HG03460 (cell line): ENCODE data around the gene RET.

Source experiments
- ATAC-seq: cut with Tn5 transposase; IDR thresholded peaks from one replicate; pipeline ENCODE4 v1.9.1; 2021; ENCODE audit not compliant: unreplicated experiment

The RET gene

DNA sequence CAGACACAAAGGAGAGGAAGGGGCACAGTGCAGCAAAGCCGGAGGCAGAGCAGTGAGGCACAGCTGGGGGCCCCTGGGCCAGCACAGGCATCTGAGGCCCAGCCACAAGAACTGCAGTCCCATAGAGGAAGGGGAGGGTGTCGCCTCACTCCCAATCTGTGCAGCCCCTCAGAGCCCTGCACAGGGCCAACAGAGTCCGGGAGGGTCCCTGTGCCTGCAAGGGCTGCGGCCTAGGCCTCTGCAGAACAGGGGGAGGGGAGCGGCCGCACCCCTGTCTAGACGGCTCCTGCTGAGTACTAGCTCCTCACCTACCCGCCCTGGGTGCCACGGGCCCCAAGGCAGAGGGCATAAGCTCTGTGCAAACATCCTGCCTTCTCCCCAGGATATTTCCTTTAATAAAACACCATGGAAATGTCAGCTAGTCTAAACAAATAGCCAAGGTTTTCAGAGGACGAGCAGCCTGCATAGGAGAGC is 32.4 kb upstream of the RET start:
- ATAC-seq: no peak

DNA sequence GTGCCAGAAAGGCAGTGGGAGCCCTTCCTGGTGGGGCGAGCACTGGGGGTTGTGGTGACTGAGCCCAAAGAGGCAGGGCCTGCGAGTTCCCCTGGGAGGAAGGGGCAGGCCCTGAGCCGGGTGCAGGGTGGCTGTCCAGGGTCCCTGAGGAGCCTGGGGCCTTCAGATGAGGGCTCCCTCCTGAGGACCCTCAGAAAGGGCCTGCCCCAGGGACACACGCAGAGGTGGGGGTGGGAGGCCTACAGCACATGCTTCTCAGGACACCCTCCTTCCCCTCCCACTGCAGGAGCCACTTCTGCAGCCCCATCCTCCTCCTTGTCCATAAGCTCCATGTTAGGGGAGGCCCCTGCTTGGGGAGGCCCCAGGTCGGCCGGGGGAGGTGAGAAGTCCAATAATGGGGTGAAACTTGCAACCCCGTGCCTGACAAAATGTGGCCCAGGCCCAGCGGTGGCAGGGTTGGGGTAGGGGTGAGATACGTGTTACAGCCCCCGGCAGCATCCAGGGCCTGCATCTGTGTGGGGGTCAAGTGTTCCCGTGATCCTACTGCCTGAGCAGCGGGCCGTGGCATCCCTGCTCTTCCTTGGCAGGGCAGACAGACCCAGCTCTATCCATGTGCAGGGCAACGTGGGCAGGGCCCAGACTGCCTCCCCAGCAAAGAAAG is 31.8 kb upstream of the RET start:
- ATAC-seq: no peak

DNA sequence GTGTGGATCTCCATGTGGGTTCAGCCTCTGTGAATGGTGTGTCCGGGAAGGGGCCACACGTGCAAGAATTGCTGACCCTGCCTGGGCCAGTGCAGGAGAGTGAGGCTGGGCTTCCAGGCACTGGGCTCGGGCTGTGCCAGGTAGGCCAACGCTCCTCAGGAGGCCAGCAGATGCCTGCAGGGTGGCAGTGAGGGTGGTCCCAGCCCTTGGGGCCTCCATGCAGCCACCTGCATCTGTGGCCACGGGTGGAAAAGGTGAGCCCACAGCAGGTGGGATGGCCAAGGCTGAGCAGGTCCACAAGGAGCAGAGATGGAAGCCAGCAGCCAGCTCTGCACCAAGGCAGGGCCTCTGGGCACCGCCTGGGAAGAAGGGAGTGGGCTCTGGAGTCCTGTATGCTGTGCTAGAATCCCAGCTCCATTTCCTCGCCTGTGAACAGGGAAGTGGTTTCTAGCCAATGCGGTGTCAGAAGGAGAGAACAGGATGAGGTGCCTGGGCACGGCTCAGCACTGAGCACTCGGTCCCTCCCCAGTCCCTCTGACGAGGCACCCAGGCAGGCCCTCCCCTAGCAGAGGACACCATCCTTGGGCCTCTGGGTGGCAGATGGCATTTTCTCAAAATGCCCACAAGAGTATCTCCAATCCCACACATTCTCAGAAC is 31.1 kb upstream of the RET start:
- no peak for ATAC-seq

- ATAC-seq: no peak
Measured at GRCh38 chr10:43046288-43046991, 30.4 kb upstream of the RET start.

GRCh38 chr10:43047288-43047970 is 29.4 kb upstream of the RET start:
- no peak for ATAC-seq

GRCh38 chr10:43048301-43049051 is 28.4 kb upstream of the RET start:
- no peak for ATAC-seq

DNA sequence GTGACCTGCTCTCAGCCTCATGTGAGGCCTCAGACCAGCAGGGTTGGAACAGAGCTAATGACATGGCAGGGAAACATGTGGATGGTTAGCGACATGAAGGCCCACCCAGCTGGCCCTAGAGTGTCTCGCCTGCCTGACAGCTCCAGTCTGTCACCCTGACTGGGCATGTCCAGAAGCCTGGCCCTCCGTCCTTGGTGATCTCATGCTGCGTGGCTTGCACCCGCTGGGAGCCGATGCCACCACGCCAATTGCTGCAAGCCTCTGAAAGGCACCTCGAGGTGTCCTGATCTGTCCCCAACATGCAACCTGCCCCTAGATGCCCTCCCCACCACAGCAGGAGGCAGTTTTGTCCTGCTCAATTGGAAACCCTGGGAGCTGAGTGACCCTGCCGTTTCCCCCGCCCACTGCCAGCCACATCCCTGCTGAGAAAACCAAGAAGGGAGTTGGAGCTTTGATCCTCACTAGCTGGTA is 27.8 kb upstream of the RET start:
- ATAC-seq: no peak

GRCh38 chr10:43050011-43050410 is 26.9 kb upstream of the RET start:
- no peak for ATAC-seq

DNA sequence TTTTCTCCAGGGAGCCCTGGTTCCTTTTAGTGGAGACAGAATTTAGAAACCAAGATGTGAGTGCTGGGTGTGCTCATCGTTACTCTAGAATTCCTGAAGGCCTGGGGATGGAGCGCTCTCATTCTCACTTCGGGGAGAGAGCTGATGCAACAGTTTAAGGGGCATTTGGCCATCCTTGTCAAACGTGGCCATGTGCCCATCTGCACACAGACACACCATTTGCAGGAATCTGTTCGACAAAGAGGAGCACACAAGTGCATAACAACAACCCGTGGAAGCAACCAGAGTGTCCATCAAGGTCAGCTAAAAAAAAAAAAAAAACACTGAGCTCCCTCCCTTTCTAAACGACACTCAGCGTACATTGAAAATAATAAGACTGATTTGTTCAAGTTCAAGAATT is 23.0 kb upstream of the RET start:
- ATAC-seq: no peak

DNA sequence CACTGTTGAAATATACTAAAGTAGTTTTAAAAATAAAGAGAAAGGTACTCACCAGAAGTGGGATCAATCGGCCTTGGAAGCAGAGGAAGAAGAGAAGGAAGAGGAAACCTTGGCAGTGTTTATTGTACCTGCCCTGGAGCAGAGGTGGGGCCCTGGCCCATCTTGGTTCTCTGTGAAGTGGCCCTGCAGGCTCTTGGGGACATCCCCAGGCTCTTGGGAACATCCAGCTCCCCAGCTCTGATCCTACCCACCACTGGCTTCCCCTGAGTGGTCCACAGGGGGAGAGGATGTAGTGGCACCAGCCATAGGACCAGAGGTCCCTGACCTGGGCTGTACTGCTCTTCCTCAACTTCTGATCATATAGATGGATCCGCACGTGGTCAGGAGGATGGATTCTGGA is 22.3 kb upstream of the RET start:
- no peak for ATAC-seq

DNA sequence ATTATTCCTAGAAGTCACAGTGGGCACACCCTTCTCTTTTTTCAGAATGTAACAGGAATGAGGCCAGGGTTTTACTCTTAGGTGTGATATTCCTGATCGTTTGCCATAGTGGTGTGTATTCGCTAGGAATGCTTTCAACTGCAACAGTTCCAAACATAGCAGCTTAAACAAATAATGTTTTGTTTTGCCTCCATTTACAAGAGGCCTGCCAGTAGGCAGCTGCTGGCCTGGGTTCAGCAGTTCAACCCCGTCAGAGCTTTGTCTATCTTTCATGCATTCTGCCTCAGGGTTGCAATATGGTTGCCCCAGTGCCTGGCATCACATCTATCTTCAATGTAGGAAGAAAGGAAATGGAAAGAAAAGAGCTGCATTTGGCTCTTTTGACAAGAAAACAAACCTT is 21.7 kb upstream of the RET start:
- ATAC-seq: no peak

GRCh38 chr10:43055991-43056567 is 20.8 kb upstream of the RET start:
- no peak for ATAC-seq

DNA sequence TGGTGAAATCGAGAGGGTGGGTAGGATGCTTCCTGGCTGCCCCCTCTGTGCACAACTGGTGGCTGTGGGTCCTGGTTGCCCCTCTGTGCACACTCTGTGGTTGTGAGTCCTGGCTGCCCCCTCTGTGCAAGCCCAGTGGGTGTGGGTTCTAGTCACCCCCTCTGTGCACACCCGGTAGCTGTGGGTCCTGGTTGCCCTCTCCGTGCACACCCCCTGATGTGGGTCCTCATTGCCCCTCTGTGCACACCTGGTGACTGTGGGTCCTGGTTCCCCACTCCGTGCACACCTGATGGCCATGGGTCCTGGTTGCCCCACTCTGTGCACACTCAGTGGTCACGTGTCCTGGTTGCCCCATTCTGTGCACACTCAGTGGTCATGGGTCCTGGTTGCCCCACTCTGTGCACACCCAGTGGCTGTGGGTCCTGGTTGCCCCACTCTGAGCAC is 20.3 kb upstream of the RET start:
- ATAC-seq: no peak

DNA sequence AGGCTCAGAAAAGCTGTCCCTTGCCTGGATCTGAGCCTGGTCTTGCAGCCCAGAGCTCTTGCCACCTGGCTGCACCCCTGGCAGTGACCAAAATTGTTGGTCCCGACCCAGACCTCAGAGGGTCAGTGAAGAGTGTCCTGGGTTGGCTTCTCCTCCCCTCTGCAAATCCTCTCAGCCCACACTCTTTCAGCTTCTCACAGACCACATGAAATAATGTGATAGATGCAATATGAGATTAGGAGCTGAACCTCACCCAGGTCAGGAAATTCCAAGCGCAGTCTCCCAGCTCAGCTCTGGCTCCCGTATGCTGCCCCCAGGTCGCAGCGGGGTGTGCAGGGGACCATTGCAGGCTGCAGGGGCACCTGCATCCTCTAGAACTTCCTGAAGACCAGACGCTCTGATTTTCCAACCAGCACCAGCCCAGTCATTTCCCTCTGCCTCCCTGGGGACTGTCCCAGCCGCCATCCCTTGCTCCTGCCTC is 19.6 kb upstream of the RET start:
- ATAC-seq: no peak

DNA sequence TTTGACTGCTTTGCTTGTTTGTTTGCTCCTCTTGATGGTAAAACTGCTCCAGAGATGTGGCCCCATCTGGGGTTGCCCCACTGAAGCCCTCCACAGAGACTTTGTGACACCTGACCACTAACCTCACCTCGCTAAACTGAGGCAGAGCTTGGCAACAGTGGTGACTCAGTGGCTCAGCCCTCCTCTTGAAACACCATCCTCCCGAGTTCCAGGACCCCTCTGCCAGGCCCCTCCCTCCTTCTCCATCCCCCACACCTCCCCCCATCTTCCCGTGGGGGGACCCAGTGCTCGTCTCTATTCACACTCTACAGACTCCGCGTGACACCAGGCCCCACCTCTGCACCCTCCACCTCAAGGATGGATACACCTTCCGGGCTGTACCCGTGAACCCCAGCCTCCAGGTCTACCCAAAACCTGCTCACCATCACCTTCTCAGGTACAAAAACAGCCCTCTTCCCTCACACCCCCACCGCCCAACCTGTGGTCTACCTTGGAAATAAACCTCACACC is 19.0 kb upstream of the RET start:
- ATAC-seq: no peak

DNA sequence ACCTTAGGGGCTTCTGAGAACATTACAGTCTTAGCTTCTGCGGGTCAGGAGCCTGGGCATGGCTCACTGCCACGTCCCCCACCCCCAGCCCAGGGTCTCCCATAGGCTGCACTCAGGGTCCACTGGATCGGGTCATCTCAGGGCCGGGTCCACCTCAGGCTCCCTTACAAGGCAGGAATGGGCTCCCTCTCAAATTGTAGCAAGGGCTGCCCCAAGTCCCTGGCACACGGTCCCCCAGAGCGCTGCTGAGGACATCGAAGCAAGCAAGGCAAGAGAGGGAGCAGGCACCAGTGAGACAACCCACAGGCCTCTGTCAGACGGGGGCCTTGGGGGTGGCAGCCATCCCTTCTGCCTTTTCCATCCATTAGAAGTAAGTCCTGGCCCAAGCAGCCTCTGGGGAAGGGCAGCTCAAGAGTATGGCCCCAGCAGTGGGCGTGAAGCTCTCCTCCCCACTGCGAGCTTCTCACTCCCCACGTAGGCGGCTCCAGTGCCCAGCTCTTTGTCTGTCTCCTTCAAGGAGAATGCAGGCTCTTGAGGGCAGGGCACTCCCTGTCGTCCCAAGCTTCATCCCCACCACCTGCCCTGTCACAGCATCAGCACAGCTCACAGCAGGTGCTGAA is 18.0 kb upstream of the RET start:
- no peak for ATAC-seq

- ATAC-seq: no peak
Measured at GRCh38 chr10:43059336-43059720, 17.5 kb upstream of the RET start.

DNA sequence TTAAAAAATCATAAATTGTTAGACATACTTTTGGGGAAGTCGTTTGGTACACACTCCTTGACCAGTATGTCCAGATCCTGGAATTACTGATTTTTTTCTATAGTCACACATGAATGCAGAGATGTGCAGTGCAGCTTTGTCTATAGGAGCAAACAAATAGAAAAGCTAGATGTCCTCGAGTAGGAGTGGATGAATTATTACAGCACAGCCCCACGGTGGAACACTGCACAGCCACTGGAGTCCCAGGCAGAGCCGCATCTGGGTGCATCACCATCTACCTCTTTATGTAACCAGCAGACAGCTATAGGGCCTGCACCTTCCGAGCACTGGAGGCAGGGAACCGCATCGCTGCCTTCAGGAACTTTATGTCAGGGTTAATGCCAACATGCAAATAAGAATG is 17.0 kb upstream of the RET start:
- no peak for ATAC-seq

DNA sequence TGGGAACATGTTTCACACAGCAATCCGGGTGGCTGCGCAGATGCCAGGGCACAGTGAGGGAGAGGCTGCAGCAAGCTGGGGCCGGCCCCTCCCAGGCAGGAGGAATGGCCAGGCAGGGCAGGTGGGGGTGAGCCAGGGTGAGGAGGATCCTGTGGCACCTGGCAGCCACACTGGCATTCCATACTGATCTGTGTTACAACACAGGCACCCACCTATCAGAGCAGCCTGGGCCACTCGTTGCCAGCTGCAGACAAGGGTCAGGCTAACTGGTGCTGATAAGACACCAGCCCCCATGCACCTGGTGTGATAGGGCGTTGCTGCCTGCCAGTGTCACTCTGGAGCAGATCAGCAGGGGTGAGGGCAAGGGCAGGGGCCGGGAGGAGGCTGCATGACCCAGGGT is 16.6 kb upstream of the RET start:
- no peak for ATAC-seq

DNA sequence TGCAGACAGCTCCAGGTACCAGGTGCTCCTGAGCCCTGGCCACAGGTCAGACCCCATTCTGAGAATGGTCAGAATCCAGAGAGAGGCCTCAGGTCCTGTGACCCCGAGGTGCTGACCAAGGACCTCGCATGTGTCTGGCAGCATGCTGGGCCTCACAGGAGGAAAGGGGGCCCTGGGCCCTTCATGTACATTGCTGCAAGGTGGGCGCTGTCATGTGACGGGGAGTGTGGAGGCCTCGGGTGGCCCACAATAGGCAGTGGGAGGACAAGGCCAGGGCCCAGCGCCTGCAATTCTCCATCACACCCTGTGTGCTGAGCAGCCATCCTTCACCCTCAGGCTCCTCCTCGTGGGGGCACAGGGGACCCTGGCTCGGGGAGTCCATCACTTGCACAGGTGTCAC is 15.5 kb upstream of the RET start:
- no peak for ATAC-seq
